A673 (cell line): ENCODE measurements around the gene FHIT. TPM values are rescaled to one million over a fixed set of nuclear protein-coding genes. Genes with fewer than 3 reads are reported as not detected.

Experiments
- BruUV-seq: library from RNA; stranded (reverse); fragments of 400-500 nt; replicated peaks from 2 replicates; lab custom pipeline; 2021; lab: Mats Ljungman, UMichigan
- CTCF ChIA-PET: fragments of 300-600 bp; sonication (Branson Sonifier 250); formaldehyde crosslinking; loops from one replicate; lab custom pipeline; 2022; ENCODE audit warnings: antibody characterized with exemption; lab: Charles Lee
- POLR2A ChIA-PET: fragments of 300-600 bp; sonication (Branson Sonifier 250); formaldehyde crosslinking; loops from one replicate; lab custom pipeline; 2022; ENCODE audit warnings: antibody characterized with exemption; ENCODE audit not compliant: low non-redundant PET; lab: Charles Lee
- DNase-seq: peaks from one replicate; pipeline ENCODE4 v3.0.0-alpha.2; 2015; ENCODE audit warnings: low spot score
- H3K27ac ChIP-seq: fragments of 200-600 bp; sonication (generic); 2 replicates; pipeline ENCODE4 v1.5.1; 2016; ENCODE audit warnings: mixed run types, low read depth, mild to moderate bottlenecking, mixed read lengths, antibody characterized with exemption, low read length; ENCODE audit not compliant: poor library complexity, severe bottlenecking
- H3K27me3 ChIP-seq: fragments of 200-600 bp; sonication (generic); replicated peaks from 2 replicates; pipeline ENCODE4 v1.6.1; 2017; ENCODE audit warnings: mixed run types, low read depth, mild to moderate bottlenecking, mixed read lengths, antibody characterized with exemption, low read length; ENCODE audit not compliant: insufficient read depth, poor library complexity
- H3K36me3 ChIP-seq: fragments of 200-600 bp; sonication (generic); 2 replicates; pipeline ENCODE4 v1.6.1; 2016; ENCODE audit warnings: mixed run types, mild to moderate bottlenecking, mixed read lengths, antibody characterized with exemption, low read length; ENCODE audit not compliant: insufficient read depth, poor library complexity, severe bottlenecking
- H3K4me1 ChIP-seq: fragments of 200-600 bp; sonication (generic); 2 replicates; pipeline ENCODE4 v1.6.1; 2017; ENCODE audit warnings: mixed run types, mild to moderate bottlenecking, mixed read lengths, antibody characterized with exemption, low read length; ENCODE audit not compliant: insufficient read depth, poor library complexity, severe bottlenecking
- H3K4me3 ChIP-seq: fragments of 200-600 bp; sonication (generic); 2 replicates; pipeline ENCODE4 v1.5.1; 2016; ENCODE audit warnings: low read depth, mixed run types, mild to moderate bottlenecking, mixed read lengths, low read length; ENCODE audit not compliant: poor library complexity, severe bottlenecking
- H3K9me3 ChIP-seq: fragments of 200-600 bp; sonication (generic); 2 replicates; pipeline ENCODE4 v1.6.1; 2016; ENCODE audit warnings: mixed run types, low read depth, mild to moderate bottlenecking, mixed read lengths, antibody characterized with exemption, low read length; ENCODE audit not compliant: poor library complexity, severe bottlenecking
- CTCF ChIP-seq: fragments of 300-800, 200-600 bp; sonication (generic); conservative IDR thresholded peaks from 2 replicates; pipeline ENCODE4 v1.5.1; 2017; ENCODE audit warnings: low read depth, mild to moderate bottlenecking, antibody characterized with exemption, low read length, moderate library complexity, mixed read lengths
- EZH2 ChIP-seq: fragments of 200-600 bp; sonication (generic); IDR thresholded peaks from 2 replicates; pipeline ENCODE4 v1.6.1; 2017; ENCODE audit warnings: borderline replicate concordance, low read depth, mild to moderate bottlenecking, mixed read lengths, antibody characterized with exemption, low read length; ENCODE audit not compliant: poor library complexity, severe bottlenecking
- intact Hi-C: fragments of 100-400 bp; cut with micrococcal nuclease; formaldehyde crosslinking; loops from one replicate; pipeline ENCODE4 v1.10.0; 2022; ENCODE audit not compliant: unreplicated experiment
- total RNA-seq: library from RNA; stranded (reverse); gene quantifications from 2 replicates; pipeline ENCODE4 v1.2.3, GENCODE V29; 2021

Gene FHIT
- total RNA-seq, 1 experiment from 2014 or later, result not detected

GRCh38 chr3:60434950-60435349 lies 816.3 kb downstream of the FHIT start:
- no peaks in the 10 kb centered on the region for H3K9me3 ChIP-seq
- no peaks in the 10 kb centered on the region for H3K4me1 ChIP-seq
- TF ChIP-seq EZH2 (no peak), CTCF (no peak)
- H3K36me3 ChIP-seq, result no peaks in the 10 kb centered on the region
- H3K27ac ChIP-seq, result no peak overlapping the region
- POLR2A ChIA-PET, result no interaction called here
- no peak for DNase-seq
- no TSS peak for BruUV-seq
- intact Hi-C loops, result no loop called here
- CTCF ChIA-PET, result no interaction called here
- no peaks in the 10 kb centered on the region for H3K27me3 ChIP-seq
- no peak overlapping the region for H3K4me3 ChIP-seq

GRCh38 chr3:60434323-60434722 lies 816.9 kb downstream of the FHIT start:
- ChIA-PET POLR2A (no interaction called here), CTCF (no interaction called here)
- Histone ChIP-seq H3K4me3 (no peak overlapping the region), H3K9me3 (no peaks in the 10 kb centered on the region), H3K4me1 (no peaks in the 10 kb centered on the region), H3K36me3 (no peaks in the 10 kb centered on the region), H3K27me3 (no peaks in the 10 kb centered on the region), H3K27ac (no peak overlapping the region)
- DNase-seq, result no peak
- intact Hi-C loops, result no loop called here
- TF ChIP-seq CTCF (no peak), EZH2 (no peak)
- no TSS peak for BruUV-seq

GRCh38 chr3:60431599-60431958 lies 819.7 kb downstream of the FHIT start:
- no peak for TF ChIP-seq CTCF
- no peak for TF ChIP-seq EZH2
- intact Hi-C loops, result no loop called here
- POLR2A ChIA-PET, result no interaction called here
- CTCF ChIA-PET, result no interaction called here
- H3K27me3 ChIP-seq, result no peaks in the 10 kb centered on the region
- no peak overlapping the region for H3K27ac ChIP-seq
- H3K36me3 ChIP-seq, result no peaks in the 10 kb centered on the region
- no peak for DNase-seq
- H3K4me3 ChIP-seq, result no peak overlapping the region
- no peaks in the 10 kb centered on the region for H3K9me3 ChIP-seq
- BruUV-seq, result no TSS peak
- no peaks in the 10 kb centered on the region for H3K4me1 ChIP-seq
